GM12891 (cell line): ENCODE results near the gene ASGR1.

Experiments used
- POLR2AphosphoS5 ChIP-seq: IDR thresholded peaks from 2 replicates; pipeline ENCODE4 v1.6.1; 2011; ENCODE audit warnings: low read depth, low read length, control low read depth
- SPI1 ChIP-seq: IDR thresholded peaks from 2 replicates; pipeline ENCODE4 v1.6.1; 2011; ENCODE audit warnings: low read depth, low read length, control low read depth

DNA sequence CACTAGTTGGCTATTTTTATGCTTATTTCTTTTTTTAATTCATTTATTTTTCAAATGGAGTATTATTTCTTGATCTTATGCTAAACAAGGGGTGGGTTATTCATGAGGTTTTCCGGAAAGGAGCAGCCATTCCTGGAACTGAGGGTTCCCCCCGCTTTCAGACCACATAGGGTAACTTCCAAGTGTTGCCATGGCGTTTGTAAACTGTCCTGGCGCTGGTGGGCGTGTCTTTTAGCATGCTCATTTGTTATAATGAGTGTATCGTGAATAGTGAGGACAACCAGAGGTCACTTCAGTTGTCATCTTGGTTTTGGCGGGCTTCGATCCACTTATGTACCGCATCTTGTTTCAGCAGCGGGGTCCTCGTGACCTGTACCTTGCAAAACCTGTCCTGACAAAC, 35.0 kb downstream of the ASGR1 start:
- TF ChIP-seq POLR2AphosphoS5: no peak
- no peak for TF ChIP-seq SPI1
